ENCODE results near the gene ADAM15. TPM values are rescaled to one million over a fixed set of nuclear protein-coding genes. Genes with fewer than 3 reads are reported as not detected.

Gene ADAM15
- total RNA-seq, 2 experiments from 2014 or later = 29.7 to 29.8 TPM

GRCh38 chr1:155012776-155013602, 38.1 kb upstream of the ADAM15 start:
- DNase-seq (no peak), ATAC-seq (no peak)
- peaks cover 84% of the 10 kb centered on the region for H3K4me1 Mint-ChIP-seq (ENCODE audit: low read depth)
- POLR2A ChIA-PET = no interaction called here
- H3K27ac Mint-ChIP-seq = peak overlapping the region; percentile 48
- peaks cover 21% of the 10 kb centered on the region for H3K36me3 Mint-ChIP-seq (ENCODE audit: low read depth)
- H3K9me3 Mint-ChIP-seq (ENCODE audit: insufficient read depth) = no peaks in the 10 kb centered on the region
- H3K4me3 Mint-ChIP-seq = no peak overlapping the region
- CTCF ChIA-PET = interaction anchor here (0.7 to 7.5 kb wide), 8 partner anchors 9 to 79 kb away, joined by 3 to 57 read pairs (median 4); partner anchors contain the start of genes ADAM15 and PMVK
- no peaks in the 10 kb centered on the region for H3K27me3 Mint-ChIP-seq (ENCODE audit: low read depth)

DNA sequence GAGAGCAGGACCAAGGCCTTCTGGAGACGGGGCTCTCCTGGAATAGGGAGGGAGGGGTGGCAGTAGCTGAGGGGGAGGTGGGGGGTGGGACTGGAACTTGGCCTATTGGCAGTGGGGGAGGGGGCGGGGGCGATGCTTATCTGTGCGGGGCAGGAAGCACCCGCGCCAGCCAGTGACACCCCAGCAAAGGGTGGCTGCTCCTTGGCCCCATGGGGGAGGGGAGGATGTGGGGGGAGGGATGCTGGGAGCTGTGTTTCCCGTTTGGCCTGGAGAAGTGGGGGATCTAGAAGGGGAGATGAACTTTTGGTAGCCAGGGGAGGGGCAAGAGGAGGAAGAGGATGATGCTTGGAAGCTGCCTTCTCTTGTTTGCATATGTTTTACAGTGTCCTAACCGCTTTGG, 37.5 kb upstream of the ADAM15 start:
- Mint-ChIP-seq H3K27ac (peak overlapping the region; percentile 48), H3K4me3 (no peak overlapping the region), H3K27me3 (ENCODE audit: low read depth) (no peaks in the 10 kb centered on the region), H3K36me3 (ENCODE audit: low read depth) (peaks cover 21% of the 10 kb centered on the region), H3K4me1 (ENCODE audit: low read depth) (peaks cover 82% of the 10 kb centered on the region), H3K9me3 (ENCODE audit: insufficient read depth) (no peaks in the 10 kb centered on the region)
- POLR2A ChIA-PET = no interaction called here
- CTCF ChIA-PET = interaction anchor here (0.7 to 7.5 kb wide), 7 partner anchors 9 to 78 kb away, joined by 3 to 57 read pairs (median 4); partner anchors contain the start of genes ADAM15 and PMVK
- no peak for DNase-seq
- no peak for ATAC-seq

DNA sequence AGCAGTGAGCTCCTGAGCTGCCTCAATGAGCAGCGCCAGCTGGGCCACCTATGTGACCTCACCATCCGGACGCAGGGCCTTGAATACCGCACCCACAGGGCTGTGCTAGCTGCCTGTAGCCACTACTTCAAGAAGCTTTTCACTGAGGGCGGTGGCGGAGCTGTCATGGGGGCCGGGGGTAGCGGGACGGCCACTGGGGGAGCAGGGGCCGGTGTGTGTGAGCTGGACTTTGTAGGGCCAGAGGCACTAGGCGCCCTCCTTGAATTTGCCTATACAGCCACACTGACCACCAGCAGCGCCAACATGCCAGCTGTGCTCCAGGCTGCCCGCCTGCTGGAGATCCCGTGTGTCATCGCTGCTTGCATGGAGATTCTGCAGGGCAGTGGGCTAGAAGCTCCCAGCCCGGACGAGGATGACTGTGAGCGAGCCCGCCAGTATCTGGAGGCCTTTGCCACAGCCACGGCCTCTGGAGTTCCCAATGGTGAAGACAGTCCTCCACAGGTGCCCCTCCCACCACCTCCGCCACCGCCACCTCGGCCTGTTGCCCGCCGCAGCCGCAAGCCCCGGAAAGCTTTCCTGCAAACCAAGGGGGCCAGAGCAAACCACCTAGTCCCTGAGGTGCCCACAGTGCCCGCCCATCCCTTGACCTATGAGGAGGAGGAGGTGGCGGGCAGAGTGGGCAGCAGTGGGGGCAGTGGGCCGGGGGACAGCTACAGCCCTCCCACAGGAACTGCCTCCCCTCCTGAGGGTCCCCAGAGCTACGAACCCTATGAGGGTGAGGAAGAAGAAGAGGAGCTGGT, 36.2 kb upstream of the ADAM15 start:
- H3K4me1 Mint-ChIP-seq (ENCODE audit: low read depth) = peaks cover 71% of the 10 kb centered on the region
- ChIA-PET POLR2A (interaction anchor here (1.0 to 1.5 kb wide), 3 partner anchors 15 to 40 kb away, joined by 3 to 4 read pairs (median 4); partner anchors contain the start of gene CKS1B), CTCF (interaction anchor here (0.9 to 7.5 kb wide), 10 partner anchors 15 to 78 kb away, joined by 3 to 71 read pairs (median 7); partner anchors contain the start of genes ADAM15, CKS1B, FLAD1 and PBXIP1)
- no peaks in the 10 kb centered on the region for H3K9me3 Mint-ChIP-seq (ENCODE audit: insufficient read depth)
- DNase-seq (no peak), ATAC-seq (no peak)
- H3K36me3 Mint-ChIP-seq (ENCODE audit: low read depth) = peaks cover 24% of the 10 kb centered on the region
- H3K27me3 Mint-ChIP-seq (ENCODE audit: low read depth) = peaks cover 4% of the 10 kb centered on the region
- H3K4me3 Mint-ChIP-seq = no peak overlapping the region
- no peak overlapping the region for H3K27ac Mint-ChIP-seq

DNA sequence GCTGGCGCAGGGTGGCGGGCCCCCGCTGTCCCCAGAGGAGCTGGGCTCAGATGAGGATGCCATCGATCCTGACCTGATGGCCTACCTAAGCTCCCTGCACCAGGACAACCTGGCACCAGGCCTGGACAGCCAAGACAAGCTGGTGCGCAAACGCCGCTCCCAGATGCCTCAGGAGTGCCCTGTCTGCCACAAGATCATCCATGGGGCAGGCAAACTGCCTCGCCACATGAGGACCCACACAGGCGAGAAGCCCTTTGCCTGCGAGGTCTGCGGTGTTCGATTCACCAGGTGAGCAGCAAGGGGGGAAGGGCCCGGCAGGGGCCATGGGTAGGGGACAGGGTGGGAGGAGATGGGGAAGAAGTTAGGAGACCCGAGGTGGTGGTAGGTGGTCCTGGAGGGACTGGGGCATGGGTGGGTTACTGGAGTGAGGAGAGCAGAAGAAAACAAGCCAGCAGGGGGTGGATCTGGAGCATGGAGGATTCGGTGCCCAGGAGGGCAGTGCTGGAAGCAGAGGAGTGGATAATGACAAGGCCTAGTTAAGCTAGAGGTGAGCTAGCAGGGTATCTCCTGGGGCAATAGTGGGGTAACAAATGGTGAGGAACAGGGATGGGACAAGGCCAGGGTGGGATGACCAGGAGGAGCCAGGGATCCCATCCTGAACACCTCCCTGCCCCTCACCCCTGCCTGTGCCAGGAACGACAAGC, 35.4 kb upstream of the ADAM15 start:
- peak overlapping the region; percentile 28 for H3K27ac Mint-ChIP-seq
- ChIA-PET POLR2A (interaction anchor here (0.9 to 2.5 kb wide), 8 partner anchors 9 to 60 kb away, joined by 3 to 8 read pairs (median 4); partner anchors contain the start of genes CKS1B, FLAD1 and PBXIP1), CTCF (interaction anchor here (0.9 to 7.5 kb wide), 21 partner anchors 9 to 456 kb away, joined by 3 to 71 read pairs (median 18); partner anchors contain the start of genes ADAM15, CKS1B, FLAD1 and LENEP)
- no peak for ATAC-seq
- no peaks in the 10 kb centered on the region for H3K9me3 Mint-ChIP-seq (ENCODE audit: insufficient read depth)
- H3K4me3 Mint-ChIP-seq = no peak overlapping the region
- peaks cover 4% of the 10 kb centered on the region for H3K27me3 Mint-ChIP-seq (ENCODE audit: low read depth)
- peaks cover 24% of the 10 kb centered on the region for H3K36me3 Mint-ChIP-seq (ENCODE audit: low read depth)
- peaks cover 63% of the 10 kb centered on the region for H3K4me1 Mint-ChIP-seq (ENCODE audit: low read depth)
- DNase-seq = no peak

DNA sequence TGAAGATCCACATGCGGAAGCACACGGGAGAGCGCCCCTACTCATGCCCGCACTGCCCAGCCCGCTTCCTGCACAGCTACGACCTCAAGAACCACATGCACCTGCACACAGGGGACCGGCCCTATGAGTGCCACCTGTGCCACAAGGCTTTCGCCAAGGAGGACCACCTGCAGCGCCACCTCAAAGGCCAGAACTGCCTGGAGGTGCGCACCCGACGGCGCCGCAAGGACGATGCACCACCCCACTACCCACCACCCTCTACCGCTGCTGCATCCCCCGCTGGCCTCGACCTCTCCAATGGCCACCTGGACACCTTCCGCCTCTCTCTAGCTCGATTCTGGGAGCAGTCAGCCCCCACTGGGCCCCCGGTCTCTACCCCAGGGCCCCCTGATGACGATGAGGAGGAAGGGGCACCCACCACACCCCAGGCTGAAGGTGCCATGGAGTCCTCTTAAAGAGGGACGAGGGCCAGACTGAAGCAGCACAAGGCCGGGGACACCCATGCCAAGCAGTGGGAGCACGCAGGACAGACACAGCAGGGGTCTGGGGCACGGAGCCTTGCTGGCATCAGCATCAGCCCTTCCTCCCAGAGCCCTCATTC, 34.8 kb upstream of the ADAM15 start:
- Mint-ChIP-seq H3K4me1 (ENCODE audit: low read depth) (peaks cover 56% of the 10 kb centered on the region), H3K9me3 (ENCODE audit: insufficient read depth) (no peaks in the 10 kb centered on the region), H3K27ac (peak overlapping the region; percentile 25), H3K27me3 (ENCODE audit: low read depth) (peaks cover 4% of the 10 kb centered on the region), H3K4me3 (no peak overlapping the region), H3K36me3 (ENCODE audit: low read depth) (peaks cover 24% of the 10 kb centered on the region)
- DNase-seq (no peak), ATAC-seq (no peak)
- CTCF ChIA-PET = interaction anchor here (0.9 to 7.5 kb wide), 25 partner anchors 9 to 457 kb away, joined by 3 to 71 read pairs (median 11); partner anchors contain the start of genes ADAM15, CKS1B, FLAD1 and LENEP
- POLR2A ChIA-PET = interaction anchor here (0.9 to 2.5 kb wide), 7 partner anchors 10 to 61 kb away, joined by 3 to 8 read pairs (median 4); partner anchors contain the start of genes CKS1B, FLAD1 and PBXIP1

DNA sequence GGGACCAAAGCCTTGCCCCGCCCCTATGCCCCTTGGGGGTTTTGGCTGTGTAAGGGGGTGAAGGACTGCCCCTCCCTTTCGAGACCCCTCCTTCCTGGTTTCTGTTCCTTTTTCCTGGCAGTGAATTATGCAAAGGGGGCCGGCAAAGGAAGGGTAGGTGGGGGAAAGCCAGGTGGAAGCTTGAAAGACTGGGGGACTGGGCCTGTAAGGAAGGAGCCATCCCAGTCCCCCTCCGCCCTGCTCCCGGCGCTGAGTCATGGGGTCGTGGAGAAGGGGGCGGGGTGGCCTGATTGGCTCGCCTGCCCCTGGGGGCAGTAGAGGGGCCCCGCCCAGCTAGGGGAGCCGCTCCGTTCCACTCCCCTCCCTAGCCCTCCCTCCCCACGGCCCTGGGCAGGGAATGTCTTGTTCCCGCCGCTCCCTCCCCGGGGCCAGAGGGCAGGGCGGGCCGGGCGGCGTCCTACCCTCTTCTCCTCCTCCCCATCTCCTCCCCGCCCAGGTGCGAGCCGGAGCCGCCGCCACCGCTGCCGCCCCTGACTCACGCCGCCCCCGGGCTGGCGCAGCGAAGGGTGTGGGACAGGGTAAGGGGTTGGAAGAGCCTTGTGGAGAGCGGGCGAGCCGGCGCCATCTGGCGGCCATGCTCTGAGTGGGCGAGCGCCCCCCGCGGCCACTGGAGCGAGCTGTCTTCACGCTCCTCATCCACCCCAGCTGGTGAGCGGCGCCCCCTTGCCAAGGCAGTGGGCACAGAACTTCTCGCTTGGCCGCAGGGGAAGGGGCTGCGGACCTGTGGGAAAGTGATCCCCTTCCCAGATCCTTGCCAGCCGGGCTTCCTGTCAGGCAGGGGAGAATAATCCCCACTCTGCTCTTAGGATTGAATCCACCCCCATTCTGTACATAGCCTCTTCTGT, 33.8 kb upstream of the ADAM15 start:
- DNase-seq (peak; percentile 87), ATAC-seq (peak; percentile 98)
- Mint-ChIP-seq H3K4me3 (peak overlapping the region; percentile 22), H3K9me3 (ENCODE audit: insufficient read depth) (no peaks in the 10 kb centered on the region), H3K4me1 (ENCODE audit: low read depth) (peaks cover 50% of the 10 kb centered on the region), H3K36me3 (ENCODE audit: low read depth) (peaks cover 22% of the 10 kb centered on the region), H3K27me3 (ENCODE audit: low read depth) (peaks cover 6% of the 10 kb centered on the region), H3K27ac (peak overlapping the region; percentile 52)
- ChIA-PET CTCF (interaction anchor here (0.6 to 7.5 kb wide), 44 partner anchors 9 to 458 kb away, joined by 3 to 71 read pairs (median 6); partner anchors contain the start of genes ADAM15, CKS1B, DCST1 and DCST2), POLR2A (interaction anchor here (0.6 to 2.5 kb wide), 5 partner anchors 34 to 62 kb away, joined by 3 to 8 read pairs (median 6); partner anchors contain the start of genes CKS1B, FLAD1 and PBXIP1)

DNA sequence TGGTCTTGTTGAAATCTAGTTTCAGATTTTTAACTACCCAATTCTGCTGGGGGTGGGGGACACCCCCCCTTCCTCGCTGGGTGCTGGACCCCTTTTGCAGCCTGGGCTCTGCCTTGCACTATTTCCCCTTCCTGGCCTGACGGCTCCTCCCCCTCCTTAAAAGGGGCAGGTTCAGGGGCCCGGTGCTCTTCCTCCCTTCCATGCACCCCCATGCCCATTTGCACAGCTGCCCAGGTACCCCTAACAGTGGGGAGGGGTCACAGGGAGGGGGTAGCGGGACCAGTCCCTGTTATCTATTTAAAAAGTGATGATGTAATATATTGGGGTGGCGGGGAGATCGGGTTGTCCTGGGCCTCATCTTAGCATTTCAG, 33.2 kb upstream of the ADAM15 start:
- Mint-ChIP-seq H3K4me3 (peak overlapping the region; percentile 22), H3K9me3 (ENCODE audit: insufficient read depth) (no peaks in the 10 kb centered on the region), H3K27ac (peak overlapping the region; percentile 52), H3K36me3 (ENCODE audit: low read depth) (peaks cover 22% of the 10 kb centered on the region), H3K4me1 (ENCODE audit: low read depth) (peaks cover 43% of the 10 kb centered on the region), H3K27me3 (ENCODE audit: low read depth) (peaks cover 6% of the 10 kb centered on the region)
- DNase-seq = no peak
- CTCF ChIA-PET = interaction anchor here (0.6 to 7.5 kb wide), 42 partner anchors 8 to 458 kb away, joined by 3 to 71 read pairs (median 6); partner anchors contain the start of genes ADAM15, CKS1B, DCST1 and DCST2
- ATAC-seq = peak; percentile 21
- POLR2A ChIA-PET = interaction anchor here (0.6 to 2.5 kb wide), 2 partner anchors 35 to 39 kb away, joined by 3 to 8 read pairs; partner anchors contain the start of gene FLAD1

- ATAC-seq = no peak
- peaks cover 18% of the 10 kb centered on the region for H3K36me3 Mint-ChIP-seq (ENCODE audit: low read depth)
- no peak overlapping the region for H3K4me3 Mint-ChIP-seq
- peaks cover 6% of the 10 kb centered on the region for H3K27me3 Mint-ChIP-seq (ENCODE audit: low read depth)
- DNase-seq = no peak
- ChIA-PET POLR2A (interaction anchor here (0.6 to 0.8 kb wide), 2 partner anchors 12 to 48 kb away, joined by 3 read pairs; no protein-coding TSS in a partner anchor), CTCF (interaction anchor here (1.1 to 7.5 kb wide), 18 partner anchors 11 to 116 kb away, joined by 3 to 71 read pairs (median 5); partner anchors contain the start of genes ADAM15, FLAD1, PBXIP1 and PYGO2)
- no peak overlapping the region for H3K27ac Mint-ChIP-seq
- peaks cover 35% of the 10 kb centered on the region for H3K4me1 Mint-ChIP-seq (ENCODE audit: low read depth)
- H3K9me3 Mint-ChIP-seq (ENCODE audit: insufficient read depth) = no peaks in the 10 kb centered on the region
These were observed 32.3 kb upstream of the ADAM15 start for GRCh38 chr1:155018617-155019348.

Measured in activated CD8-positive, alpha-beta T cell treated with anti-CD3 and anti-CD28 coated beads, Interleukin-2, amount 10 ng/mL, durations not matched to agents 7 days and 5 days (primary cell).